Esophagus muscularis mucosa (tissue), 4 donors: ENCODE measurements around the gene OPN4. TPM values are rescaled to one million over a fixed set of nuclear protein-coding genes. Genes with fewer than 3 reads are reported as not detected.
A peak's percentile ranks its signal among the peaks of the same experiment; 100 is the strongest.

Source experiments
- DNase-seq: peaks from one replicate; pipeline ENCODE4 v3.0.0-alpha.2; 2017; ENCODE audit errors: extremely low spot score
- H3K27ac ChIP-seq, 4 donors: fragments of 200-600 bp; sonication (generic); replicated peaks in 1 of 4; 1 replicate in 3 of 4; 2 replicates in 1 of 4; pipeline ENCODE4 v1.5.1; 2016 to 2019; ENCODE audit warnings: mild to moderate bottlenecking in 1 of 4
- H3K27me3 ChIP-seq, 4 donors: fragments of 200-600 bp; sonication (generic); one replicate each; pipeline versions ENCODE4 v1.5.1 to v1.6.0; 2016 to 2019
- H3K36me3 ChIP-seq, 4 donors: fragments of 200-600 bp; sonication (generic); one replicate each; pipeline ENCODE4 v1.5.1; 2016 to 2019
- H3K4me1 ChIP-seq, 4 donors: fragments of 200-600 bp; sonication (generic); one replicate each; pipeline ENCODE4 v1.5.1; 2016 to 2019
- H3K4me3 ChIP-seq, 4 donors: fragments of 200-600 bp; sonication (generic); 1 replicate in 2 of 4; 2 replicates in 2 of 4; pipeline ENCODE4 v1.5.1; 2016 to 2019; ENCODE audit warnings: mild to moderate bottlenecking in 4 of 4, moderate library complexity in 1 of 4
- H3K9me3 ChIP-seq, 4 donors: fragments of 200-600 bp; sonication (generic); 1 replicate in 3 of 4; 2 replicates in 1 of 4; pipeline ENCODE4 v1.5.1; 2016 to 2019
- CTCF ChIP-seq, 3 experiments: fragments of 200-600 bp in 2 of 3; fragments of 450-650 bp in 1 of 3; sonication (generic) in 2 of 3; IDR thresholded peaks; one replicate each; pipeline ENCODE4 v1.5.1; 2017 to 2019; ENCODE audit warnings: antibody characterized with exemption in 3 of 3, mild to moderate bottlenecking in 2 of 3, moderate library complexity in 1 of 3
- EP300 ChIP-seq: sonication (generic); formaldehyde crosslinking; IDR thresholded peaks from one replicate; pipeline ENCODE4 v1.6.1; 2017; ENCODE audit warnings: antibody characterized with exemption
- POLR2A ChIP-seq: fragments of 450-650 bp; IDR thresholded peaks from one replicate; pipeline ENCODE4 v1.6.1; 2017; ENCODE audit warnings: antibody characterized with exemption, moderate library complexity, mild to moderate bottlenecking, low read depth
- POLR2AphosphoS5 ChIP-seq, 2 donors: sonication (generic); formaldehyde crosslinking; IDR thresholded peaks; one replicate each; pipeline ENCODE4 v1.6.1; 2017; ENCODE audit warnings: antibody characterized with exemption in 2 of 2
- WGBS: methylation state at CpG from one replicate; pipeline ENCODE4 v1.1.5; 2018; 5-methylcytosine and 5-hydroxymethylcytosine counted together
- intact Hi-C: fragments of 100-400 bp; cut with DNase I; formaldehyde crosslinking; loops from one replicate; pipeline ENCODE4 v1.15.1; 2023
- total RNA-seq, 4 donors: library from RNA; depleted of rRNA; stranded (reverse); fragments of >200 nt; gene quantifications; one replicate each; pipeline versions ENCODE4 v1.1.0 to v1.2.1, GENCODE V29; 2016

The OPN4 gene
- total RNA-seq, 4 donors from 2014 or later, result 0.32 TPM; not detected in 3

GRCh38 chr10:86709396-86710185 is 55.2 kb downstream of the OPN4 start:
- Histone ChIP-seq H3K9me3 (no peaks in the 10 kb centered on the region), H3K27ac (peak overlapping the region; percentile 94 to 99 (median 98)), H3K4me3 (no peak overlapping the region), H3K36me3 (peaks cover 0 to 56% (median 37%) of the 10 kb centered on the region in 4 donors), H3K27me3 (no peaks in the 10 kb centered on the region), H3K4me1 (peaks cover 26 to 33% (median 29%) of the 10 kb centered on the region in 4 donors)
- intact Hi-C loops, result loop anchor here (1.0 kb wide), 1 partner anchor 190 kb away; no protein-coding TSS in a partner anchor
- TF ChIP-seq POLR2AphosphoS5 (IDR thresholded peaks at IDR 0.05), result no peak
- no peak for TF ChIP-seq POLR2A
- no peak for TF ChIP-seq EP300
- no peak for TF ChIP-seq CTCF (IDR thresholded peaks at IDR 0.05)
- 93% methylated on average over 11 of the region's 16 CpGs for WGBS
- no peak for DNase-seq

- Histone ChIP-seq H3K27me3 (no peaks in the 10 kb centered on the region), H3K9me3 (no peaks in the 10 kb centered on the region), H3K36me3 (peaks cover 0 to 48% (median 34%) of the 10 kb centered on the region in 4 donors), H3K27ac (peak overlapping the region; percentile 94 to 99 (median 98)), H3K4me3 (peak overlapping the region; percentile 76 to 87 (median 86)), H3K4me1 (peaks cover 17 to 45% (median 32%) of the 10 kb centered on the region in 4 donors)
- DNase-seq, result peak; percentile 95
- no peak for TF ChIP-seq EP300
- TF ChIP-seq CTCF (IDR thresholded peaks at IDR 0.05), result peak; percentile 85 to 94 (median 89)
- peak; percentile 78 to 88 for TF ChIP-seq POLR2AphosphoS5 (IDR thresholded peaks at IDR 0.05)
- peak; percentile 11 for TF ChIP-seq POLR2A
- intact Hi-C loops, result no loop called here
- 23% methylated on average over 8 of the region's 46 CpGs for WGBS
Observed at GRCh38 chr10:86710987-86711512, 56.7 kb downstream of the OPN4 start.

- DNase-seq, result no peak
- 0% methylated on average over 22 of the region's 82 CpGs for WGBS
- Histone ChIP-seq H3K27me3 (no peaks in the 10 kb centered on the region), H3K36me3 (peaks cover 0 to 45% (median 32%) of the 10 kb centered on the region in 4 donors), H3K9me3 (no peaks in the 10 kb centered on the region), H3K4me1 (peaks cover 17 to 45% (median 32%) of the 10 kb centered on the region in 4 donors), H3K27ac (peak overlapping the region; percentile 94 to 99 (median 98)), H3K4me3 (peak overlapping the region; percentile 76 to 87 (median 86))
- TF ChIP-seq CTCF (IDR thresholded peaks at IDR 0.05), result no peak
- peak in 1 of 2 donors; percentile 7 for TF ChIP-seq POLR2AphosphoS5 (IDR thresholded peaks at IDR 0.05)
- no peak for TF ChIP-seq POLR2A
- intact Hi-C loops, result no loop called here
Observed at GRCh38 chr10:86711513-86712316, 57.4 kb downstream of the OPN4 start.

- no peak for DNase-seq
- Histone ChIP-seq H3K36me3 (peaks cover 0 to 45% (median 28%) of the 10 kb centered on the region in 4 donors), H3K27ac (peak overlapping the region; percentile 94 to 99 (median 98)), H3K4me3 (peak overlapping the region; percentile 76 to 87 (median 86)), H3K9me3 (no peaks in the 10 kb centered on the region), H3K4me1 (peaks cover 17 to 45% (median 32%) of the 10 kb centered on the region in 4 donors), H3K27me3 (no peaks in the 10 kb centered on the region)
- intact Hi-C loops, result no loop called here
- 55% methylated on average over 7 of the region's 9 CpGs for WGBS
- TF ChIP-seq POLR2AphosphoS5 (IDR thresholded peaks at IDR 0.05), result no peak
- no peak for TF ChIP-seq POLR2A
- no peak for TF ChIP-seq CTCF (IDR thresholded peaks at IDR 0.05)
- no peak for TF ChIP-seq EP300
Observed at GRCh38 chr10:86712317-86712707, 58.0 kb downstream of the OPN4 start.
